Measurements from ENCODE around the gene HOXC11. TPM values are rescaled to one million over a fixed set of nuclear protein-coding genes. Genes with fewer than 3 reads are reported as not detected.
A peak's percentile ranks its signal among the peaks of the same experiment; 100 is the strongest.

Gene HOXC11
- total RNA-seq, 4 donors from 2014 or later = not detected

- no peak for DNase-seq
- Histone ChIP-seq H3K4me1 (peaks cover 0 to 31% (median 10%) of the 10 kb centered on the region in 3 donors), H3K27me3 (peaks cover 36 to 100% (median 87%) of the 10 kb centered on the region in 4 donors), H3K4me3 (peak overlapping the region in 1 of 4 donors; percentile 26), H3K36me3 (no peaks in the 10 kb centered on the region), H3K9me3 (no peaks in the 10 kb centered on the region), H3K27ac (no peak overlapping the region)
- intact Hi-C loops (cut with DNase I) = no loop called here
- TF ChIP-seq POLR2A (IDR thresholded peaks at IDR 0.05) = no peak
- TF ChIP-seq CTCF (IDR thresholded peaks at IDR 0.05) = no peak
- 19 to 25% methylated on average over 35 to 36 of the region's 36 CpGs for WGBS, 2 donors
Observed at GRCh38 chr12:53966385-53967133, 6.4 kb upstream of the HOXC11 start.

GRCh38 chr12:53967421-53967925 is 5.5 kb upstream of the HOXC11 start:
- H3K36me3 ChIP-seq = no peaks in the 10 kb centered on the region
- H3K4me3 ChIP-seq = no peak overlapping the region
- no peak overlapping the region for H3K27ac ChIP-seq
- peaks cover 0 to 29% (median 10%) of the 10 kb centered on the region in 3 donors for H3K4me1 ChIP-seq
- peaks cover 34 to 100% (median 88%) of the 10 kb centered on the region in 4 donors for H3K27me3 ChIP-seq
- no peak for TF ChIP-seq POLR2A (IDR thresholded peaks at IDR 0.05)
- no peak for TF ChIP-seq CTCF (IDR thresholded peaks at IDR 0.05)
- DNase-seq = no peak
- intact Hi-C loops (cut with DNase I) = no loop called here
- WGBS, 2 donors = 20 to 37% methylated on average over 5 of the region's 5 CpGs
- no peaks in the 10 kb centered on the region for H3K9me3 ChIP-seq

DNA sequence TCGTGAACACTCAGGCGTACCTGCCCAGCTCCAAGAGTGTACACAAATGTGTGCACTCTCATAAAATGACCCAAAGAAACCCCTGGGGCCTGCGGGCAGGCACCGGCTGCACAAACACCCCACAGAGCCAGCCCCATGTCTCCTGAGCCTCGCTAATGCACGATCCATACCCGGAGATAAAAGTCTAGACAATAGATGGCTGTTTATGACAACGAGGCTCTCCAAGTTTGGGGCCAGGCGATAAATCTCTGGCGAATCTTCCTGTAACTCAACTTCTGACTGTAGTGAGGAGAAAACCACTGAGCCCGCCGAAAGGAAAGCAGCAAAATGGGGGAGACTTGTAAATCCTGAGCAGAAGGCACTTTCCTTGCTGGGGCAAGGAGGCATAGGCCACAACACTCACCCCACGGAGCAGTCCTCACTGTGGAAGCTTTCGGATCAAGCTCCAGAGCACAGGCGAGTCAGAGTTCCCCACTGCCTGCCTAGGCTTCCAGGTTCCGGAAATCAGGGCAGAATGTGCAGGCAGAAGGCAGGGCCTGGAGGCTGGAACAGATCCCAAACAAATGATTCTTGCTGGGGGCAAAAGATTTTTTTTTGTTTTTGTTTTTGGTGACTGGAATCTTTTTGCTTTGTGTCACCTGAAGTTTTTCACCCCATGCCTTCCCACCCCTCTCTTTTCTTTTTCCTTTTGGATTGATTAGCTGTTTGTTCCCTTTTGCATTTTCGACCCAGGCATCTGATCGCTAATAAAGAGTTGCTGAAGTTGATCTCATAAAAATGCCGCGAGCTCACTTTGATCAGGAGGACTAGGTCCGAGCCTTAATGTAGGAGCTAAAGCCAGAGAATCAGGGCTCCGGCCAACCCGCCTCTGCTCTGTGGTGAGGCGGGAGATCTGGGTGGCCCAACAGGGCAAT is 4.5 kb upstream of the HOXC11 start:
- TF ChIP-seq POLR2A (IDR thresholded peaks at IDR 0.05) (no peak), CTCF (IDR thresholded peaks at IDR 0.05) (no peak)
- H3K27ac ChIP-seq = no peak overlapping the region
- H3K9me3 ChIP-seq = no peaks in the 10 kb centered on the region
- peaks cover 34 to 100% (median 89%) of the 10 kb centered on the region in 4 donors for H3K27me3 ChIP-seq
- WGBS, 2 donors = 30 to 40% methylated on average over 15 to 18 of the region's 24 CpGs
- no peak for DNase-seq
- intact Hi-C loops (cut with DNase I) = no loop called here
- H3K4me3 ChIP-seq = no peak overlapping the region
- H3K36me3 ChIP-seq = no peaks in the 10 kb centered on the region
- peaks cover 4 to 34% (median 13%) of the 10 kb centered on the region in 3 donors for H3K4me1 ChIP-seq

- Histone ChIP-seq H3K27ac (no peak overlapping the region), H3K36me3 (no peaks in the 10 kb centered on the region), H3K27me3 (peaks cover 32 to 100% (median 87%) of the 10 kb centered on the region in 4 donors), H3K4me1 (peaks cover 16 to 36% (median 21%) of the 10 kb centered on the region in 3 donors), H3K9me3 (no peaks in the 10 kb centered on the region), H3K4me3 (no peak overlapping the region)
- TF ChIP-seq CTCF (IDR thresholded peaks at IDR 0.05) (no peak), POLR2A (IDR thresholded peaks at IDR 0.05) (no peak)
- intact Hi-C loops (cut with DNase I) = no loop called here
- no peak for DNase-seq
- 27 to 44% methylated on average over 6 to 9 of the region's 12 CpGs for WGBS, 2 donors
Observed at GRCh38 chr12:53969588-53970259, 3.2 kb upstream of the HOXC11 start.

Measured in esophagus squamous epithelium (tissue), 5 donors.